Hepatocyte (in vitro differentiated cells): ENCODE results near the gene PCID2. TPM values are rescaled to one million over a fixed set of nuclear protein-coding genes. Genes with fewer than 3 reads are reported as not detected.

ENCODE experiments used
- DNase-seq: peaks from one replicate; pipeline ENCODE4 v3.0.0-alpha.2; 2016; ENCODE audit warnings: low spot score
- H2AFZ ChIP-seq: fragments of 200-600 bp; sonication (generic); 2 replicates; pipeline ENCODE4 v1.6.0; 2016; ENCODE audit warnings: antibody characterized with exemption, mild to moderate bottlenecking
- H3K27ac ChIP-seq: fragments of 200-600 bp; sonication (generic); 2 replicates; pipeline ENCODE4 v1.5.1; 2016; ENCODE audit warnings: mild to moderate bottlenecking
- H3K27me3 ChIP-seq: fragments of 200-600 bp; sonication (generic); 2 replicates; pipeline ENCODE4 v1.6.1; 2016
- H3K36me3 ChIP-seq: fragments of 200-600 bp; sonication (generic); replicated peaks from 2 replicates; pipeline ENCODE4 v1.5.1; 2016; ENCODE audit warnings: low read depth; ENCODE audit not compliant: insufficient read depth
- H3K4me1 ChIP-seq: fragments of 200-600 bp; sonication (generic); 2 replicates; pipeline ENCODE4 v1.5.1; 2016; ENCODE audit warnings: mild to moderate bottlenecking, moderate library complexity; ENCODE audit not compliant: insufficient read depth
- H3K4me2 ChIP-seq: fragments of 200-600 bp; sonication (generic); 2 replicates; pipeline ENCODE4 v1.6.0; 2016
- H3K4me3 ChIP-seq: fragments of 200-600 bp; sonication (generic); 2 replicates; pipeline ENCODE4 v1.5.1; 2016; ENCODE audit warnings: mild to moderate bottlenecking
- H3K79me2 ChIP-seq: fragments of 200-600 bp; sonication (generic); 2 replicates; pipeline ENCODE4 v1.6.0; 2017; ENCODE audit warnings: mild to moderate bottlenecking
- H3K9me2 ChIP-seq: fragments of 200-600 bp; sonication (generic); replicated peaks from 2 replicates; pipeline ENCODE4 v1.6.0; 2017; ENCODE audit warnings: mild to moderate bottlenecking; ENCODE audit not compliant: insufficient read depth
- H3K9me3 ChIP-seq: fragments of 200-600 bp; sonication (generic); 2 replicates; pipeline ENCODE4 v1.5.1; 2016; ENCODE audit warnings: low read depth, mild to moderate bottlenecking
- H4K20me1 ChIP-seq: fragments of 200-600 bp; sonication (generic); 2 replicates; pipeline ENCODE4 v1.6.0; 2016; ENCODE audit warnings: mild to moderate bottlenecking; ENCODE audit not compliant: insufficient read depth, poor library complexity, severe bottlenecking
- EZH2 ChIP-seq: fragments of 200-600 bp; sonication (generic); IDR thresholded peaks from 2 replicates; pipeline ENCODE4 v1.6.1; 2016; ENCODE audit warnings: antibody characterized with exemption, mild to moderate bottlenecking, borderline replicate concordance
- EZH2phosphoT487 ChIP-seq: fragments of 200-600 bp; sonication (generic); IDR thresholded peaks from one replicate; pipeline ENCODE4 v1.6.1; 2018; ENCODE audit warnings: antibody characterized with exemption, mild to moderate bottlenecking, low read depth, moderate library complexity; ENCODE audit not compliant: unreplicated experiment, severe bottlenecking
- WGBS: methylation state at CpG from one replicate; pipeline ENCODE4 v1.1.6; 2016; ENCODE audit warnings: low lambda C conversion rate; ENCODE audit errors: missing lambda C conversion rate; 5-methylcytosine and 5-hydroxymethylcytosine counted together
- polyA plus RNA-seq: library from polyadenylated mRNA; unstranded; fragments of >200 nt; fragmentation: Nextera tagmentation; extraction: Ambion mirVana; gene quantifications from 2 replicates; pipeline ENCODE4 v1.2.1, GENCODE V29; 2016
- total RNA-seq: library from RNA; depleted of rRNA; stranded (reverse); fragments of >200 nt; gene quantifications from 2 replicates; pipeline ENCODE4 v1.2.3, GENCODE V29; 2014
- TF ChIP-seq, protein P1 (sequence below): fragments of 200-600 bp; sonication (generic); IDR thresholded peaks from 2 replicates; pipeline ENCODE4 v1.5.1; 2016; ENCODE audit warnings: antibody characterized with exemption, mild to moderate bottlenecking; ENCODE audit not compliant: poor library complexity

The PCID2 gene
- total and polyA plus RNA-seq, 2 experiments from 2014 or later: 47.5 to 55.4 TPM

- Histone ChIP-seq H3K9me2 (no peaks in the 10 kb centered on the region), H3K27ac (no peak overlapping the region), H3K4me3 (no peak overlapping the region), H3K36me3 (no peaks in the 10 kb centered on the region), H3K79me2 (no peaks in the 10 kb centered on the region), H2AFZ (no peak overlapping the region), H3K9me3 (no peaks in the 10 kb centered on the region), H3K4me2 (no peak overlapping the region), H3K4me1 (peaks cover 13% of the 10 kb centered on the region), H4K20me1 (no peaks in the 10 kb centered on the region), H3K27me3 (no peaks in the 10 kb centered on the region)
- TF ChIP-seq, protein P1, sequence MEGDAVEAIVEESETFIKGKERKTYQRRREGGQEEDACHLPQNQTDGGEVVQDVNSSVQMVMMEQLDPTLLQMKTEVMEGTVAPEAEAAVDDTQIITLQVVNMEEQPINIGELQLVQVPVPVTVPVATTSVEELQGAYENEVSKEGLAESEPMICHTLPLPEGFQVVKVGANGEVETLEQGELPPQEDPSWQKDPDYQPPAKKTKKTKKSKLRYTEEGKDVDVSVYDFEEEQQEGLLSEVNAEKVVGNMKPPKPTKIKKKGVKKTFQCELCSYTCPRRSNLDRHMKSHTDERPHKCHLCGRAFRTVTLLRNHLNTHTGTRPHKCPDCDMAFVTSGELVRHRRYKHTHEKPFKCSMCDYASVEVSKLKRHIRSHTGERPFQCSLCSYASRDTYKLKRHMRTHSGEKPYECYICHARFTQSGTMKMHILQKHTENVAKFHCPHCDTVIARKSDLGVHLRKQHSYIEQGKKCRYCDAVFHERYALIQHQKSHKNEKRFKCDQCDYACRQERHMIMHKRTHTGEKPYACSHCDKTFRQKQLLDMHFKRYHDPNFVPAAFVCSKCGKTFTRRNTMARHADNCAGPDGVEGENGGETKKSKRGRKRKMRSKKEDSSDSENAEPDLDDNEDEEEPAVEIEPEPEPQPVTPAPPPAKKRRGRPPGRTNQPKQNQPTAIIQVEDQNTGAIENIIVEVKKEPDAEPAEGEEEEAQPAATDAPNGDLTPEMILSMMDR: no peak
- TF ChIP-seq EZH2phosphoT487 (no peak), EZH2 (no peak)
- no peak for DNase-seq
- 97% methylated on average over 22 of the region's 38 CpGs for WGBS
Measured at GRCh38 chr13:113148940-113149503, 59.4 kb downstream of the PCID2 start.

GRCh38 chr13:113148407-113148806, 60.1 kb downstream of the PCID2 start:
- Histone ChIP-seq H4K20me1 (no peaks in the 10 kb centered on the region), H3K79me2 (no peaks in the 10 kb centered on the region), H3K9me3 (no peaks in the 10 kb centered on the region), H3K4me2 (no peak overlapping the region), H3K27ac (no peak overlapping the region), H2AFZ (no peak overlapping the region), H3K27me3 (no peaks in the 10 kb centered on the region), H3K4me1 (peaks cover 10% of the 10 kb centered on the region), H3K9me2 (no peaks in the 10 kb centered on the region), H3K36me3 (no peaks in the 10 kb centered on the region), H3K4me3 (no peak overlapping the region)
- DNase-seq: no peak
- 96% methylated on average over 13 of the region's 13 CpGs for WGBS
- TF ChIP-seq, protein P1: no peak
- TF ChIP-seq EZH2 (no peak), EZH2phosphoT487 (no peak)

GRCh38 chr13:113147206-113147605, 61.3 kb downstream of the PCID2 start:
- 88% methylated on average over 8 of the region's 8 CpGs for WGBS
- no peak overlapping the region for H3K4me3 ChIP-seq
- H3K36me3 ChIP-seq: no peaks in the 10 kb centered on the region
- no peak overlapping the region for H3K4me2 ChIP-seq
- peaks cover 5% of the 10 kb centered on the region for H3K4me1 ChIP-seq
- no peaks in the 10 kb centered on the region for H3K9me2 ChIP-seq
- no peak for TF ChIP-seq EZH2phosphoT487
- TF ChIP-seq, protein P1: no peak
- no peak for TF ChIP-seq EZH2
- H2AFZ ChIP-seq: no peak overlapping the region
- H3K27me3 ChIP-seq: no peaks in the 10 kb centered on the region
- no peak for DNase-seq
- H4K20me1 ChIP-seq: no peaks in the 10 kb centered on the region
- H3K79me2 ChIP-seq: no peaks in the 10 kb centered on the region
- no peak overlapping the region for H3K27ac ChIP-seq
- H3K9me3 ChIP-seq: no peaks in the 10 kb centered on the region
